ENCODE measurements around the gene NCCRP1. TPM values are rescaled to one million over a fixed set of nuclear protein-coding genes. Genes with fewer than 3 reads are reported as not detected.
"Not testable (repeated sequence)": the region's sequence is repeated elsewhere in the genome, so short reads cannot be mapped to it uniquely, and the experiment has no call there.

Gene NCCRP1
- polyA plus RNA-seq, 1 donor: 1.6 TPM

DNA sequence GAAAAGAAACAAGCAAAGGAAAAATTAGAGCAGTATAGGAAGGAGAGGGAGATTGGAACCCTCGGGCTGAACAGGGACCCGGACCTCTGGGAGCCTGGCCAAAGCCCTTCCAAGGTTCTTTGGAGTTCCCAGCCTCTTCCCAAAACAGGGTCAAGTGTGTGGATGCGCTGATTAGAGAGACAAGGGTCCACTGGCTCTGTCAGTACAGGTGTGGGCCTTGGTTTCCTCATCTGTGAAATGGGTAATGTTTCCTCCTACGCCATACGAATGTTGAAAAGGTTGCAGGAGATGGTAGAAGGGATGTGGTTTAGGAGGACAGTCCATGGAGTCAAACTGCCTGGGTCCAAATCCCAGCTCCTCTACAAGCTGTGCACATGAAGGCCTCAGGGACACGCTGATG is 9.4 kb downstream of the NCCRP1 start:
- no peak for DNase-seq

DNA sequence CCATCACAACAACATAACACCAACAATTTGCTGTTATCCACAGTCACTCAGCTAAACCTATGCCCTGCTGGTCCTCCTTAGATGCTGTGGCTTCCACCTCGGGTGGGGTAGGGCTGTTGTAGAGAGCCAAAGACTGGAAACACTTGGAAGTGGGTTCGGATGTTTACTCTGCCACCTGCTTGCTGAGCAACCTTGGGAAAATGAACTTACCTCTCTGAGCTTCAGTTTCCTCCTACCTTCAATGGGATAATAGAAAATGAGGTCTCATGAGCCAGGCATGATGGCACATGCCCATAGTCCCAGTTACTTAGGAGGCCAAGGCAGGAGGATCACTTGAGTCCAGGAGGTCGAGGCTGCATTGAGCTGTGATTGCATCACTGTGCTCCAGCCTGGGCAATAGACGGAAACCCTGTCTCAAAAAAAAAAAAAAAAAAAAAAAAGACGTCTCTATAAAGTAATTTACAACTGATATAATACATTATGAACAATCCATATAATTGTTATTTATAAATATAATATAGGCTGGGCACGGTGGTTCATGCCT is 10.6 kb downstream of the NCCRP1 start:
- DNase-seq: no peak

GRCh38 chr19:39208175-39208795 is 11.5 kb downstream of the NCCRP1 start:
- DNase-seq: no peak

DNA sequence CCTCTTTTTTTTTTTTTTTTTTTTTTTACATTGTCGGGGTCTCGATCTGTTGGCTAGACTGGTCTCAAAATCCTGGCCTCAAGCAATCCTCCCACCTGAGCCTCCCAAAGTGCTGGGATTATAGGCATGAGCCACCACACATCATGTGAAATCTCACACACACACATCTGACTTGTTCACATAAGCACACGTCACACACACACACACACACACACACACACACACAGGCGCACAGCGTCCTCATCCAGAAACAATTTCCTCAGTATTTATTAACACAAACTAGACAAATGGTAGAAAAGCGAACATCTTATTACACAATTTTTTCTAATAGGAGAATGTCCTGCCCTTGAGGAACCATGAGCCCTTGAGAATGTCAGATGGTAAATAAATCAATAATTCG is 12.4 kb downstream of the NCCRP1 start:
- DNase-seq: no peak

GRCh38 chr19:39211731-39212374 is 15.1 kb downstream of the NCCRP1 start:
- DNase-seq: no peak

GRCh38 chr19:39212375-39212742 is 15.6 kb downstream of the NCCRP1 start:
- DNase-seq: no peak

DNA sequence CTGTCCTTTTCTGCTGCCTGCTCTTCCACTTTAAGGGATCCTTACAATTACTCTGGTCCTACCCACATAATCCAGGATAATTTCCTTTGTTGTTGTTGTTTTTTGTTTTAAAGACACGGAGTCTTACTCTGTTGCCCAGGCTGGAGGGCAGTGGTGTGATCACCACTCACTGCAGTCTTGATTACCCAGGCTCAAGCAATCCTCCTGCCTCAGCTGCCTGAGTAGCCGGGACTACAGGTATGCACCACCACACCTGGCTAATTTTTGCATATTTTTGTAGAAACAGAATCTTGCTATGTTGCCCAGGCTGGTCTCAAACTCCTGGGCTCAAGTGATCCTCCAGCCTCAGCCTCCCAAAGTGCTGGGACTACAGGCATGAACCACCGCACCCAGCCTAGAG is 18.6 kb downstream of the NCCRP1 start:
- not testable (repeated sequence) for DNase-seq

- DNase-seq: no peak
Measured at GRCh38 chr19:39217094-39217493, 20.3 kb downstream of the NCCRP1 start.

DNA sequence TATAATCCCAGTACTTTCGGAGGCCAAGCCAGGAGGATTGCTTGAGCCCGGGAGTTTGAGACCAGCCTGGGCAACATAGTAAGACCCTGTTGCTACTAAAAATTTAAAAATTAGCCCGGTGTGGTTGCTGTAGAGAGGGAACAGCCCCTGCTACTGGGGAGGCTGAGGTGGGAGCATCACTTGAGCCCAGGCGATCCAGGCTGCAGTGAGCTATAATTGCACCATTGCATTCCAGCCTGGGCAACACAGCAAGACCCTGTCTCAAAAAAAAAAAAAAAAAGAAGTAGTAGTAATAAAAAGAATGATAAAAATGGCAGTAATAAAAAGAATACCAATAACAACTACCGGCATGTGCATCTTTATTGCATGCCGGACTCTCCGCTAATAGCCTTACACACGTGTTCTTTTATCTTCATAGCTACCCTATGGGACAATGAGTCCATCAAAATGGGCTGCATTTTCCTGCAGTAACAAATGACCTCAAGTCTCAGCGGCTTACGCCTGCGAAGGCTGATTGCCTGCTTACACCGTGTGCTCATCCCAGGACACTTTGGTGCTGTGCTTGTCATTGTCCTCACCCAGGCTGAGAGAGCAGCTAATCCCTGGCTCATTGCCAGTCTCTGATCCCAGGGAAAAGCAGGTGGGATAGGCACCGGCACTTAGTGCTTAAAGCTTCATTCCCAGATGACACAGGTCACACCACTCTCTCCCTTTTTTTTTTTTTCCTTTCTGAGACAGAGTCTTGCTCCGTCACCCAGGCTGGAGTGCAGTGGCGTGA is 21.7 kb downstream of the NCCRP1 start:
- DNase-seq: no peak

- DNase-seq: not testable (repeated sequence)
Measured at GRCh38 chr19:39219108-39219507, 22.3 kb downstream of the NCCRP1 start.

DNA sequence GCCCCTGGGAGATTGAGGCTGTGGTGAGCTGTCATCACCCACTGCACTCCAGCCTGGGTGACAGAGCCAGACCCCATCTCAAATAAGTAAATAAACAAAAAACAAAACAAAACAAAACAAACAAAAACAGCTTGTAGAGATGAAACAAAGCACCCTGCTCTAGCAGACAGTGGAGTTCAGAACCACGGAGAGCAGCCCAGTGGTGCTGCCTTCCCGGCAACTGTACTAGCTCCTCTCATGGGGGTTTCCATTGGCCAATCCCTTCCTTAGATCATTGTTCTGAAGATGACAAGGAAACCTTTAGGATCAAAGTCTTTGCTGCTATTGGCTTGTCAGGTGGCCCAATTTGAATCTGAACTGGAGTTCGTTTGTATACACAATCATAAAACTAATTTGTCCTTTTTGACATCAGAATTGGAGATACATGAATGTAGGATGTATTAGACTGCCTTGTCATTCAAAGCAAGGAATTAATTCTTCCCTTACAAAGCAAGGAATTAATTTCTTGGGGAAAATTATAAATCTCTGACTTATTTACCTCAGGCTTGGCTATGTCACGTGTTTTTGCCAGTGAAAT is 27.0 kb downstream of the NCCRP1 start:
- peak; percentile 60 for DNase-seq

GRCh38 chr19:39224910-39225309 is 28.1 kb downstream of the NCCRP1 start:
- DNase-seq: no peak

DNA sequence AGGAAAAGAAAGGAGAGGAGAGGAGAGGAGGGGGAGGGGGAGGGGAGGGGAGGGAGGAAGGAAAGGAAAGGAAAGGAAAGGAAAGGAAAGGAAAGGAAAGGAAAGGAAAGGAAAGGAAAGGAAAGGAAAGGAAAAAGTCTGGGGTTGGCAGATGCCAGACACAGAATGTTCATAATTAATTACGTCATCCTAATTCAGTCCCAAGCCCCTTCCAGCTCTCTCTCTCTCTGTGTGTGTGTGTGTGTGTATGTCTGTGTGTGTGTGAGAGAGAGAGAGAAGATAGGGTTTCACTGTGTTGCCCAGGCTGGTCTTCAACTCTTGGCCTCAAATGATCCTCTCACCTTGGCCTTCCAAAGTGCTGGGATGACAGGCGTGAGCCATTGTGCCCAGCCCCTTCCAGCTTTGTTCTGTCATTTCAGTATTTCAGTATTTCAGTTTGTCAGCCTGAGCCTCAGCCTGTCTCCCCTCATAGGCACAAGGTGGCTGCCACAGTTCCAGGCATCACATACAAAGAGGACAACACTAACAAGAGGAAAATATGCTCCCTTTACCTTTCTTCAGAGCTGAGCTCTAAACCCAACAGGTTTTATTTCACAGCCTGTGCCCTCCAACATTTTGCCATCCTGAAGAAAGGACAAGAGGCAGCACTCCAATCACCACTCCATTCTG is 33.5 kb downstream of the NCCRP1 start:
- no peak for DNase-seq

DNA sequence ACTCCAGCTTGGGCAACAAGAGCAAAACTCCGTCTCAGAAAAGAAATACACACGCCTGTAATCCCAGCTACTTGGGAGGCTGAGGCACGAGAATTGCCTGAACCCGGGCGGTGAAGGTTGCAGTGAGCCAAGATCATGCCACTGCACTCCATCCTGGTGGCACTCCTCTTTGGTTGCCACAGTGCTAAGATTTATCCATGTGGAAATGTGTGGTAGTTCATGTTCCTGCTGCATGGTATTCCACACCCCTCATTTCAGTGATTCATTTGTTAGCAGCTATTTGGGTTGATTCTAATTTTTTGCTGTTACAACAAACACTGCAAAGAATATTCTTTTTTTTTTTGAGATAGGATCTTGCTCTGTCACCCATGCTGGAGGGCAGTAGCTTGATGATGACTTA is 35.9 kb downstream of the NCCRP1 start:
- DNase-seq: no peak

GRCh38 chr19:39236527-39236926 is 39.8 kb downstream of the NCCRP1 start:
- DNase-seq: no peak

GRCh38 chr19:39237200-39238184 is 40.7 kb downstream of the NCCRP1 start:
- DNase-seq: peak; percentile 4

DNA sequence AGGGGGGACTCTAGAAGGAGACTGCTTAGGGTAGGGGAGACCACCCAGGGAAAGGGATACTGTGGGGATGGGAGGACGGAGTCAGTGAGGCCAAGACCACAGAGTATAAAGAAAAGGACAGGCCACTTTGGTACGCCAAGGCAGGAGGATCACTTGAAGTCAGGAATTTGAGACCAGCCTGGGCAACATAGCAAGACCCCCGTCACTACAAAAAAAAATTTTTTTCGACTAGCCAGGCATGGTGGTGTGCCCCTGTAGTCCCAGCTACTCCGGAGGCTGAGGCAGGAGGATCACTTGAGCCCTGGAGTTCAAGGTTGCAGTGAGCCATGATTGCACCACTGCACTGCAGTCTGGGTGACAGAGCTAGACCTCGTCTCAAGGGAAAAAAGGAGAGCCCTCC is 41.4 kb downstream of the NCCRP1 start:
- DNase-seq: no peak

- DNase-seq: no peak
Measured at GRCh38 chr19:39238944-39239343, 42.2 kb downstream of the NCCRP1 start.

DNA sequence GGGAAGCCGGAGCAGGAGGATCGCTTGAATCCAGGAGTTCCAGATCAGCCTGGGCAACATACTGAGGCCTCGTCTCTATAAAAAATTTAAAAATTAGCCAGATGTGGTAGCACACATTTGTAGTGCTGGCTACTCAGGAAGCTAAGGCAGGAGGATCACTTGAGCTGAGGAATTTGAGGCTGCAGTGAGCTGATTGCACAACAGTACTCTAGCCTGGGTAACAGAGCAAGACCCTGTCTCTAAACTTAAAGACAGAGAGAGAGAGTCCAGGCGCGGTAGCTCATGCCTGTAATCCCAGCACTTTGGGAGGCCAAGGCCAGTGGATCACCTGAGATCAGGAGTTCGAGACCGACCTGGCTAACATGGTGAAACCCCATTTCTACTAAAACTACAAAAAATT is 43.7 kb downstream of the NCCRP1 start:
- DNase-seq: no peak

GRCh38 chr19:39243741-39244140 is 47.0 kb downstream of the NCCRP1 start:
- not testable (repeated sequence) for DNase-seq
